HG03439 (cell line): ENCODE measurements around the gene SCN2A.
A peak's percentile ranks its signal among the peaks of the same experiment; 100 is the strongest.

Experiments used
- ATAC-seq: cut with Tn5 transposase; IDR thresholded peaks from one replicate; pipeline ENCODE4 v1.9.1; 2021; ENCODE audit warnings: mild to moderate bottlenecking, moderate library complexity; ENCODE audit not compliant: unreplicated experiment

The SCN2A gene

GRCh38 chr2:165239230-165239629 is at the start of gene SCN2A:
SCN2A (plus strand) TSS chr2:165239414; CDS start chr2:165295824, 56,410 bp downstream.
- ATAC-seq: peak; percentile 83

GRCh38 chr2:165191096-165191728 is 48.0 kb upstream of the SCN2A start:
- ATAC-seq: no peak

GRCh38 chr2:165192729-165193128 is 46.5 kb upstream of the SCN2A start:
- ATAC-seq: peak; percentile 34

- peak; percentile 98 for ATAC-seq
These were observed 45.9 kb upstream of the SCN2A start for GRCh38 chr2:165193178-165193777.

GRCh38 chr2:165196411-165196810 is 42.8 kb upstream of the SCN2A start:
- ATAC-seq: no peak

GRCh38 chr2:165197346-165197745 is 41.9 kb upstream of the SCN2A start:
- ATAC-seq: no peak

GRCh38 chr2:165198181-165198580 is 41.0 kb upstream of the SCN2A start:
- no peak for ATAC-seq

- no peak for ATAC-seq
These were observed 37.0 kb upstream of the SCN2A start for GRCh38 chr2:165202239-165202638.

- ATAC-seq: no peak
These were observed 35.3 kb upstream of the SCN2A start, which contains the start of gene SCN3A for GRCh38 chr2:165203689-165204559. SCN3A (minus strand) TSS chr2:165204050; CDS start chr2:165176394, 27,656 bp downstream.

- ATAC-seq: no peak
These were observed 33.3 kb upstream of the SCN2A start for GRCh38 chr2:165205865-165206264.

- ATAC-seq: no peak
These were observed 31.1 kb upstream of the SCN2A start for GRCh38 chr2:165208094-165208493.

- no peak for ATAC-seq
These were observed 25.1 kb upstream of the SCN2A start for GRCh38 chr2:165214093-165214492.

- no peak for ATAC-seq
These were observed 19.7 kb upstream of the SCN2A start for GRCh38 chr2:165219481-165219880.

GRCh38 chr2:165224941-165225340 is 14.3 kb upstream of the SCN2A start:
- no peak for ATAC-seq

- no peak for ATAC-seq
These were observed 11.6 kb upstream of the SCN2A start for GRCh38 chr2:165227571-165227970.

GRCh38 chr2:165237056-165237455 is 2.2 kb upstream of the SCN2A start:
- no peak for ATAC-seq

- ATAC-seq: no peak
These were observed 919 bp upstream of the SCN2A start for GRCh38 chr2:165238295-165238694.

- no peak for ATAC-seq
These were observed 772 bp downstream of the SCN2A start for GRCh38 chr2:165239856-165240515.

- no peak for ATAC-seq
These were observed 1.7 kb downstream of the SCN2A start for GRCh38 chr2:165240916-165241315.

- no peak for ATAC-seq
These were observed 6.0 kb downstream of the SCN2A start for GRCh38 chr2:165245081-165245793.

GRCh38 chr2:165248238-165248637 is 9.0 kb downstream of the SCN2A start:
- ATAC-seq: no peak
